Measurements from ENCODE around the gene RASA3. TPM values are rescaled to one million over a fixed set of nuclear protein-coding genes. Genes with fewer than 3 reads are reported as not detected.

The RASA3 gene
- total RNA-seq, 1 experiment from 2014 or later: 22.3 TPM

DNA sequence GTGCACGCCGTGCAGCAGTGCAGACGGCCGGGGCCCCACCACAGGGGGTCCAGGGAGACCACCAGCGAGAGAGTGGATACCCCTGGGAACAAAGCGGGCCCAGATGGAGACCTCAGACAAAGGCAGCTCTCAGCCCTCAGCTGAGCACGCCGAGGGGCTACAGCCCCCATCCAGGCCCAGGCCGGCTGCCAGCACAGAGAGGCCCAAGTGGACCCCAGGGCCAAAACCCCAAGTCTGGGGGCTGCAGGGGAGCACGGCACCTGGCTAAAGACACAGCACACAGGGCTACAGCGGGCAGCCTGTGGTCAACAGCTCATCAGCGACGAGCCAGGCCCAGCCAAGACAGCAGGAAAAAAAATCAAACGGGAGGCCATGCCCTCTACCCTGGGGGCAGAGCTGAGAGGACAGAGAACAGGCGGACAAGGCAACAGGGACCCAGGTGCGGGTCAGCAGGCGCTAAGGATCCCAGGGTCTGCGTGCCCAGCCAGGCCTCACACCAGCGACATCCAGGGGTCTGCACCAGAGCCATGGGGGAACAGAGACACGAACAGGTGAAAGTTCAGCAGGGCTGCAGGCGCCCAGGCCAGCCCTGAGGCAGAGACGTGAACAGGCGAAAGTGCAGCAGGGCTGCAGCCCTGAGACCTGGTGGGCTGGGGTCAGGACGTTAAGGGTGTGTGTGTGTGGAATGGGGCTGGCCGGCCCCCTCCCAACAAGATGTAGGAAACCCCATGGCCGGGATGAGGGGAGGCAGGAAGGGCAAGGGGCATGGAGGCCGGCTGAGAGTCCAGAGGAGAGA is 34.3 kb downstream of the RASA3 start:
- peaks cover 10% of the 10 kb centered on the region for H3K4me1 Mint-ChIP-seq
- no peaks in the 10 kb centered on the region for H3K27me3 Mint-ChIP-seq (ENCODE audit: low read depth)
- ATAC-seq: no peak
- DNase-seq (ENCODE audit: low spot score): peak; percentile 9
- H3K4me3 Mint-ChIP-seq: no peak overlapping the region
- H3K9me3 Mint-ChIP-seq: peaks cover 14% of the 10 kb centered on the region
- ChIA-PET POLR2A (no interaction called here), CTCF (interaction anchor here (1.2 to 1.5 kb wide), 2 partner anchors 12 to 13 kb away, joined by 3 to 6 read pairs; no protein-coding TSS in a partner anchor)
- TF ChIP-seq TCF7 (CRISPR knock-in tag; IDR thresholded peaks at IDR 0.05; ENCODE audit: low read depth) (no peak), ZNF423 (CRISPR knock-in tag; IDR thresholded peaks at IDR 0.05) (no peak), JUN (CRISPR knock-in tag; IDR thresholded peaks at IDR 0.05) (no peak), GRHL2 (CRISPR knock-in tag; IDR thresholded peaks at IDR 0.05; ENCODE audit: insufficient replicate concordance, severe bottlenecking) (no peak), AFF4 (CRISPR knock-in tag; IDR thresholded peaks at IDR 0.05; ENCODE audit: borderline replicate concordance) (no peak), ZNF121 (CRISPR knock-in tag; IDR thresholded peaks at IDR 0.05) (no peak), NFE2L1 (CRISPR knock-in tag; IDR thresholded peaks at IDR 0.05) (no peak), ETV6 (CRISPR knock-in tag; IDR thresholded peaks at IDR 0.05) (no peak), HMGA2 (CRISPR knock-in tag; IDR thresholded peaks at IDR 0.05) (no peak), ZNF425 (CRISPR knock-in tag; conservative IDR thresholded peaks at IDR 0.05) (no peak), NFYB (CRISPR knock-in tag; conservative IDR thresholded peaks at IDR 0.05; ENCODE audit: low read depth) (no peak), ZNF671 (CRISPR knock-in tag; IDR thresholded peaks at IDR 0.05) (no peak), EMX1 (CRISPR knock-in tag; IDR thresholded peaks at IDR 0.05) (no peak), RELA (CRISPR knock-in tag; IDR thresholded peaks at IDR 0.05; ENCODE audit: borderline replicate concordance) (no peak), RORB (CRISPR knock-in tag; IDR thresholded peaks at IDR 0.05) (no peak), PREB (CRISPR knock-in tag; IDR thresholded peaks at IDR 0.05; ENCODE audit: borderline replicate concordance) (no peak), MAX (CRISPR knock-in tag; IDR thresholded peaks at IDR 0.05) (no peak)
- TF ChIP-seq, protein P1, sequence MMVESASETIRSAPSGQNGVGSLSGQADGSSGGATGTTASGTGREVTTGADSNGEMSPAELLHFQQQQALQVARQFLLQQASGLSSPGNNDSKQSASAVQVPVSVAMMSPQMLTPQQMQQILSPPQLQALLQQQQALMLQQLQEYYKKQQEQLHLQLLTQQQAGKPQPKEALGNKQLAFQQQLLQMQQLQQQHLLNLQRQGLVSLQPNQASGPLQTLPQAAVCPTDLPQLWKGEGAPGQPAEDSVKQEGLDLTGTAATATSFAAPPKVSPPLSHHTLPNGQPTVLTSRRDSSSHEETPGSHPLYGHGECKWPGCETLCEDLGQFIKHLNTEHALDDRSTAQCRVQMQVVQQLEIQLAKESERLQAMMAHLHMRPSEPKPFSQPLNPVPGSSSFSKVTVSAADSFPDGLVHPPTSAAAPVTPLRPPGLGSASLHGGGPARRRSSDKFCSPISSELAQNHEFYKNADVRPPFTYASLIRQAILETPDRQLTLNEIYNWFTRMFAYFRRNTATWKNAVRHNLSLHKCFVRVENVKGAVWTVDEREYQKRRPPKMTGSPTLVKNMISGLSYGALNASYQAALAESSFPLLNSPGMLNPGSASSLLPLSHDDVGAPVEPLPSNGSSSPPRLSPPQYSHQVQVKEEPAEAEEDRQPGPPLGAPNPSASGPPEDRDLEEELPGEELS (CRISPR knock-in tag; IDR thresholded peaks at IDR 0.05): no peak
- TF ChIP-seq, protein P2, sequence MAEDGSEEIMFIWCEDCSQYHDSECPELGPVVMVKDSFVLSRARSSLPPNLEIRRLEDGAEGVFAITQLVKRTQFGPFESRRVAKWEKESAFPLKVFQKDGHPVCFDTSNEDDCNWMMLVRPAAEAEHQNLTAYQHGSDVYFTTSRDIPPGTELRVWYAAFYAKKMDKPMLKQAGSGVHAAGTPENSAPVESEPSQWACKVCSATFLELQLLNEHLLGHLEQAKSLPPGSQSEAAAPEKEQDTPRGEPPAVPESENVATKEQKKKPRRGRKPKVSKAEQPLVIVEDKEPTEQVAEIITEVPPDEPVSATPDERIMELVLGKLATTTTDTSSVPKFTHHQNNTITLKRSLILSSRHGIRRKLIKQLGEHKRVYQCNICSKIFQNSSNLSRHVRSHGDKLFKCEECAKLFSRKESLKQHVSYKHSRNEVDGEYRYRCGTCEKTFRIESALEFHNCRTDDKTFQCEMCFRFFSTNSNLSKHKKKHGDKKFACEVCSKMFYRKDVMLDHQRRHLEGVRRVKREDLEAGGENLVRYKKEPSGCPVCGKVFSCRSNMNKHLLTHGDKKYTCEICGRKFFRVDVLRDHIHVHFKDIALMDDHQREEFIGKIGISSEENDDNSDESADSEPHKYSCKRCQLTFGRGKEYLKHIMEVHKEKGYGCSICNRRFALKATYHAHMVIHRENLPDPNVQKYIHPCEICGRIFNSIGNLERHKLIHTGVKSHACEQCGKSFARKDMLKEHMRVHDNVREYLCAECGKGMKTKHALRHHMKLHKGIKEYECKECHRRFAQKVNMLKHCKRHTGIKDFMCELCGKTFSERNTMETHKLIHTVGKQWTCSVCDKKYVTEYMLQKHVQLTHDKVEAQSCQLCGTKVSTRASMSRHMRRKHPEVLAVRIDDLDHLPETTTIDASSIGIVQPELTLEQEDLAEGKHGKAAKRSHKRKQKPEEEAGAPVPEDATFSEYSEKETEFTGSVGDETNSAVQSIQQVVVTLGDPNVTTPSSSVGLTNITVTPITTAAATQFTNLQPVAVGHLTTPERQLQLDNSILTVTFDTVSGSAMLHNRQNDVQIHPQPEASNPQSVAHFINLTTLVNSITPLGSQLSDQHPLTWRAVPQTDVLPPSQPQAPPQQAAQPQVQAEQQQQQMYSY (CRISPR knock-in tag; IDR thresholded peaks at IDR 0.05): no peak
- peak overlapping the region; percentile 95 for H3K27ac Mint-ChIP-seq
- peaks cover 14% of the 10 kb centered on the region for H3K36me3 Mint-ChIP-seq
